IMR-90 (cell line): Measurements from ENCODE around the gene INTS15. TPM values are rescaled to one million over a fixed set of nuclear protein-coding genes. Genes with fewer than 3 reads are reported as not detected.

Experiments used
- ATAC-seq: fragments of 200-7000 bp; cut with Tn5 transposase; 2 replicates; pipeline ENCODE4 v1.9.1; 2020; ENCODE audit warnings: low read depth, mild to moderate bottlenecking, moderate library complexity
- BruUV-seq: library from RNA; stranded (reverse); fragments of 400-500 nt; replicated peaks from 2 replicates; lab custom pipeline; 2021; lab: Mats Ljungman, UMichigan
- CTCF ChIA-PET: fragments of 300-600 bp; formaldehyde crosslinking; extraction: SDS; loops from one replicate; lab custom pipeline; 2021; ENCODE audit warnings: antibody characterized with exemption; lab: Yijun Ruan, JAX
- POLR2A ChIA-PET: fragments of 300-600 bp; sonication (Branson Sonifier 250); formaldehyde crosslinking; loops from one replicate; lab custom pipeline; 2022; ENCODE audit warnings: antibody characterized with exemption; ENCODE audit not compliant: unreplicated experiment; lab: Charles Lee
- DNase-seq: peaks from one replicate; pipeline ENCODE4 v3.0.0; 2013
- H2AFZ ChIP-seq: replicated peaks from 2 replicates; pipeline ENCODE3; 2013; ENCODE audit warnings: low read length, mild to moderate bottlenecking; ENCODE audit not compliant: poor library complexity
- H2AK5ac ChIP-seq: 2 replicates; pipeline ENCODE4 v1.6.1; 2013; ENCODE audit warnings: low read depth, low read length, inconsistent platforms
- H2AK9ac ChIP-seq: replicated peaks from 2 replicates; pipeline ENCODE3; 2013; ENCODE audit warnings: mild to moderate bottlenecking, low read depth, low read length, moderate library complexity; ENCODE audit not compliant: poor library complexity
- H2BK120ac ChIP-seq: 2 replicates; pipeline ENCODE4 v1.6.1; 2013; ENCODE audit warnings: low read depth, low read length, inconsistent platforms
- H2BK15ac ChIP-seq: 3 replicates; pipeline ENCODE4 v1.6.1; 2013; ENCODE audit warnings: low read depth, low read length, inconsistent platforms
- H2BK20ac ChIP-seq: 2 replicates; pipeline ENCODE4 v1.6.1; 2013; ENCODE audit warnings: low read depth, mild to moderate bottlenecking, inconsistent platforms, low read length, moderate library complexity
- H2BK5ac ChIP-seq: 2 replicates; pipeline ENCODE4 v1.6.1; 2013; ENCODE audit warnings: mild to moderate bottlenecking, low read depth, low read length, inconsistent platforms; ENCODE audit not compliant: poor library complexity, severe bottlenecking
- H3K14ac ChIP-seq: replicated peaks from 2 replicates; pipeline ENCODE4 v1.6.1; 2013; ENCODE audit warnings: low read depth, low read length, inconsistent platforms
- H3K18ac ChIP-seq: 2 replicates; pipeline ENCODE4 v1.6.1; 2013; ENCODE audit warnings: low read depth, low read length, control low read depth
- H3K23ac ChIP-seq: 2 replicates; pipeline ENCODE4 v1.6.1; 2013; ENCODE audit warnings: low read depth, low read length, inconsistent platforms
- H3K27ac ChIP-seq: 2 replicates; pipeline ENCODE4 v1.5.1; 2013; ENCODE audit warnings: mild to moderate bottlenecking, control low read depth, low read length; ENCODE audit not compliant: insufficient read depth
- H3K27me3 ChIP-seq: 2 replicates; pipeline ENCODE4 v1.6.1; 2013; ENCODE audit warnings: low read length; ENCODE audit not compliant: control insufficient read depth, insufficient read depth
- H3K36me3 ChIP-seq: 2 replicates; pipeline ENCODE4 v1.6.1; 2013; ENCODE audit warnings: low read length, mixed read lengths; ENCODE audit not compliant: control insufficient read depth, insufficient read depth
- H3K4ac ChIP-seq: 2 replicates; pipeline ENCODE4 v1.6.1; 2013; ENCODE audit warnings: low read depth, low read length, inconsistent platforms
- H3K4me1 ChIP-seq: 2 replicates; pipeline ENCODE4 v1.6.1; 2013; ENCODE audit warnings: low read length, mixed read lengths; ENCODE audit not compliant: control insufficient read depth, insufficient read depth
- H3K4me2 ChIP-seq: 2 replicates; pipeline ENCODE4 v1.6.1; 2013; ENCODE audit warnings: low read depth, mild to moderate bottlenecking, control low read depth, low read length, moderate library complexity
- H3K4me3 ChIP-seq: 2 replicates; pipeline ENCODE4 v1.5.1; 2013; ENCODE audit warnings: low read depth, mild to moderate bottlenecking, control low read depth, low read length, moderate library complexity; ENCODE audit not compliant: insufficient read depth
- H3K56ac ChIP-seq: 2 replicates; pipeline ENCODE4 v1.6.1; 2013; ENCODE audit warnings: low read length, inconsistent platforms; ENCODE audit not compliant: insufficient read depth; ENCODE audit errors: extremely low read depth
- H3K79me1 ChIP-seq, 2 experiments: 2 replicates each; pipeline ENCODE4 v1.6.1; 2013; ENCODE audit warnings: low read length in 2 of 2, inconsistent platforms in 1 of 2, low read depth in 1 of 2
- H3K9ac ChIP-seq: 2 replicates; pipeline ENCODE4 v1.6.1; 2013; ENCODE audit warnings: low read depth, low read length, control low read depth
- H3K9me1 ChIP-seq: 2 replicates; pipeline ENCODE4 v1.6.1; 2013; ENCODE audit warnings: low read length, inconsistent platforms; ENCODE audit not compliant: insufficient read depth
- H3K9me3 ChIP-seq: 2 replicates; pipeline ENCODE4 v1.6.1; 2013; ENCODE audit warnings: low read length; ENCODE audit not compliant: control insufficient read depth, insufficient read depth
- H4K20me1 ChIP-seq: 2 replicates; pipeline ENCODE4 v1.6.1; 2013; ENCODE audit warnings: low read length, inconsistent platforms; ENCODE audit not compliant: insufficient read depth
- H4K5ac ChIP-seq: 2 replicates; pipeline ENCODE4 v1.6.1; 2013; ENCODE audit warnings: mild to moderate bottlenecking, low read depth, low read length, control low read depth
- H4K8ac ChIP-seq, 2 experiments: 2 replicates each; pipeline ENCODE4 v1.6.1; 2013; ENCODE audit warnings: low read depth in 2 of 2, low read length in 2 of 2, control low read depth in 1 of 2, inconsistent platforms in 1 of 2
- H4K91ac ChIP-seq: 2 replicates; pipeline ENCODE4 v1.6.1; 2013; ENCODE audit warnings: low read depth, low read length, inconsistent platforms; ENCODE audit not compliant: insufficient read depth
- BHLHE40 ChIP-seq: fragments of 150-350 bp; IDR thresholded peaks from 2 replicates; pipeline ENCODE4 v1.6.1; 2016; ENCODE audit warnings: mild to moderate bottlenecking, low read depth, low read length
- CEBPB ChIP-seq: IDR thresholded peaks from 2 replicates; pipeline ENCODE4 v1.6.1; 2012; ENCODE audit warnings: low read depth, low read length, improper control_type of control experiment
- CHD1 ChIP-seq: IDR thresholded peaks from 2 replicates; pipeline ENCODE4 v1.6.1; 2012; ENCODE audit warnings: low read depth, low read length, improper control_type of control experiment
- CTCF ChIP-seq: conservative IDR thresholded peaks from 2 replicates; pipeline ENCODE4 v1.5.1; 2012; ENCODE audit warnings: mild to moderate bottlenecking, low read depth, low read length, improper control_type of control experiment
- ELK1 ChIP-seq: fragments of 150-350 bp; IDR thresholded peaks from 2 replicates; pipeline ENCODE4 v1.6.1; 2016; ENCODE audit warnings: low read depth, mild to moderate bottlenecking, low read length, moderate library complexity, borderline replicate concordance
- FOS ChIP-seq: fragments of 150-350 bp; IDR thresholded peaks from 2 replicates; pipeline ENCODE4 v1.6.1; 2016; ENCODE audit warnings: low read depth, low read length
- MAFK ChIP-seq: IDR thresholded peaks from 2 replicates; pipeline ENCODE4 v1.6.1; 2012; ENCODE audit warnings: low read depth, low read length, improper control_type of control experiment
- MAZ ChIP-seq: IDR thresholded peaks from 2 replicates; pipeline ENCODE4 v1.6.1; 2012; ENCODE audit warnings: low read depth, mild to moderate bottlenecking, low read length, improper control_type of control experiment, moderate library complexity, borderline replicate concordance
- MXI1 ChIP-seq: IDR thresholded peaks from 2 replicates; pipeline ENCODE4 v1.6.1; 2012; ENCODE audit warnings: low read depth, mild to moderate bottlenecking, low read length, moderate library complexity, borderline replicate concordance
- POLR2A ChIP-seq: IDR thresholded peaks from 2 replicates; pipeline ENCODE4 v1.6.1; 2012; ENCODE audit warnings: mild to moderate bottlenecking, low read depth, low read length
- RAD21 ChIP-seq: IDR thresholded peaks from 2 replicates; pipeline ENCODE4 v1.6.1; 2012; ENCODE audit warnings: low read length, improper control_type of control experiment
- RCOR1 ChIP-seq: IDR thresholded peaks from 2 replicates; pipeline ENCODE4 v1.6.1; 2012; ENCODE audit warnings: mild to moderate bottlenecking, low read length, improper control_type of control experiment; ENCODE audit not compliant: insufficient replicate concordance
- RFX5 ChIP-seq: IDR thresholded peaks from 2 replicates; pipeline ENCODE4 v1.8.0; 2012; ENCODE audit warnings: low read depth, mild to moderate bottlenecking, low read length, moderate library complexity
- SMC3 ChIP-seq: fragments of 150-350 bp; IDR thresholded peaks from 2 replicates; pipeline ENCODE4 v1.6.1; 2016; ENCODE audit warnings: low read depth, mild to moderate bottlenecking, antibody characterized with exemption, low read length, moderate library complexity
- WGBS, 2 experiments: methylation state at CpG; one replicate each; pipeline versions ENCODE4 v1.1.5 to v1.1.7; 2013; ENCODE audit warnings: missing lambda C conversion rate in 2 of 2; ENCODE audit not compliant: insufficient read length in 1 of 2; ENCODE audit errors: extremely low coverage in 2 of 2; 5-methylcytosine and 5-hydroxymethylcytosine counted together
- dilution Hi-C: fragments of 300-500 bp; cut with HindIII; formaldehyde crosslinking; loops from one replicate; pipeline ENCODE4 v1.14.3; 2018; ENCODE audit warnings: low sequenced_read_pairs; ENCODE audit not compliant: unreplicated experiment
- in situ Hi-C: fragments of 300-500 bp; cut with MboI; formaldehyde crosslinking; loops from 3 replicates; pipeline ENCODE4 v1.14.3; 2019; ENCODE audit warnings: low sequenced_read_pairs, inconsistent platforms, mixed read lengths
- intact Hi-C: fragments of 100-400 bp; cut with micrococcal nuclease; formaldehyde crosslinking; loops from 2 replicates; pipeline ENCODE4 v1.10.0; 2022
- polyA plus RNA-seq, 3 experiments: library from polyadenylated mRNA; depleted of rRNA; stranded (reverse); fragments of >200 nt; gene quantifications; 2 replicates each; pipeline ENCODE4 v1.2.3, GENCODE V29; 2012; ENCODE audit warnings: low replicate concordance in 1 of 3
- total RNA-seq: library from RNA; depleted of rRNA; stranded (reverse); fragments of >200 nt; gene quantifications from 2 replicates; pipeline ENCODE4 v1.2.3, GENCODE V29; 2012

INTS15 gene
- total and polyA plus RNA-seq, 2 of the 4 experiments (the other 2 are of a cell fraction), result 7.0 to 20.8 TPM

DNA sequence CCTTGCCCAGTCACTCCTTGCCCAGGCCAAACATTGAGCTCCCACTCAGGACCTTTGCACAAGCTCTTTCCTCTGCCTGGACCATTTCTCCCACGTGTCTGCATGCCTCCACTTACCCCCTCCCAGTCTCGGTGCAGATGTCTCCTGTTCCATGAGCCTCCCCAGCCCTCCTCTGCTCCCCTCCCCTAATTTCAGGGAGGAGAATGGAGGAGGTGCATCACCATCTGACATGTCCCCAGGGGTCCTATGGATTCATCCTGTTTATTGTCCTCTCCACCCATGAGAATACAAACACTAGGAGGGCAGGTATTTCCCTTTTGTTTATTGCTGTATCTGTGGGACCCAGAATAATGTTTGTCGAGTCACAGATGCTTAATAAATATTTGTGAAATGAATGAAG is 29.9 kb upstream of the INTS15 start:
- no peak for ATAC-seq
- H2BK20ac ChIP-seq, result no peak overlapping the region
- no peaks in the 10 kb centered on the region for H3K4me1 ChIP-seq
- H2BK5ac ChIP-seq, result no peak overlapping the region
- no peak overlapping the region for H4K91ac ChIP-seq
- no peak overlapping the region for H2BK15ac ChIP-seq
- ChIA-PET POLR2A (no interaction called here), CTCF (interaction anchor here (0.6 kb wide), 1 partner anchor 562 kb away, joined by 3 read pairs; no protein-coding TSS in a partner anchor)
- no peak overlapping the region for H3K4ac ChIP-seq
- no peak overlapping the region for H3K56ac ChIP-seq
- no peak overlapping the region for H4K8ac ChIP-seq
- no peak overlapping the region for H3K14ac ChIP-seq
- no peak overlapping the region for H2AK9ac ChIP-seq
- H3K9me3 ChIP-seq, result no peaks in the 10 kb centered on the region
- no CpG with 5 or more reads among the region's 3 CpGs for WGBS, 2 experiments
- H4K5ac ChIP-seq, result no peak overlapping the region
- H4K20me1 ChIP-seq, result no peaks in the 10 kb centered on the region
- H3K27ac ChIP-seq, result no peak overlapping the region
- no peak overlapping the region for H2AFZ ChIP-seq
- no peak overlapping the region for H3K4me2 ChIP-seq
- dilution Hi-C loops (no loop called here), intact Hi-C loops (loop anchor here (2.0 kb wide), 1 partner anchor 43 kb away; no protein-coding TSS in a partner anchor), in situ Hi-C loops (no loop called here)
- H3K27me3 ChIP-seq, result peaks cover 2% of the 10 kb centered on the region; the same call in 1 of the 2 replicates
- no peak for DNase-seq
- H3K79me1 ChIP-seq, result no peaks in the 10 kb centered on the region
- no peak overlapping the region for H3K4me3 ChIP-seq
- no TSS peak for BruUV-seq
- no peak overlapping the region for H3K18ac ChIP-seq
- H3K23ac ChIP-seq, result no peak overlapping the region
- no peak overlapping the region for H2BK120ac ChIP-seq
- no peaks in the 10 kb centered on the region for H3K36me3 ChIP-seq
- no peak overlapping the region for H2AK5ac ChIP-seq
- H3K9me1 ChIP-seq, result no peaks in the 10 kb centered on the region
- TF ChIP-seq POLR2A (no peak), ELK1 (no peak), MXI1 (no peak), RCOR1 (no peak), CEBPB (no peak), SMC3 (no peak), BHLHE40 (no peak), CTCF (no peak), FOS (no peak), CHD1 (no peak), RAD21 (no peak), MAFK (no peak), RFX5 (no peak), MAZ (no peak)
- H3K9ac ChIP-seq, result no peak overlapping the region
